ENCODE measurements around the gene WWOX.

WWOX gene

DNA sequence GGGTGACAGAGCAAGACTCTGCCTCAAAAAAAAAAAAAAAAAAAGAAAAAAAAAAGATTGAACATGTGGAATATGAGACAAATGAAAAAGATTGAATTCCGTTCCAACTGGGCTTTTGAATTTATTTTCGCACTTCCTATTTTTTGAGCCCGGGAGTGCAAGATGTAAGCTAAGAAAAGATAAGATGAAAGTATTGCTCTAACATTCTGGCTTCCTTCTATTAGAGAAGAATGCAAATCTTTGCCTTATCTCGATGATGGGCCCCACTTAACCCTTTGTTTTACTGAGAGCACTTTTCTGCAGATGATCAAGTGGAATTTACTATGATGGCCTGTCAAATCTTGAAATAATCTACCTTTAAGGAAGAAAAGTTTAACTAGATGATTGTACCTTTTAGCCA is 96.3 kb downstream of the WWOX start:
- DNase-seq (ENCODE audit: low spot score): no peak

DNA sequence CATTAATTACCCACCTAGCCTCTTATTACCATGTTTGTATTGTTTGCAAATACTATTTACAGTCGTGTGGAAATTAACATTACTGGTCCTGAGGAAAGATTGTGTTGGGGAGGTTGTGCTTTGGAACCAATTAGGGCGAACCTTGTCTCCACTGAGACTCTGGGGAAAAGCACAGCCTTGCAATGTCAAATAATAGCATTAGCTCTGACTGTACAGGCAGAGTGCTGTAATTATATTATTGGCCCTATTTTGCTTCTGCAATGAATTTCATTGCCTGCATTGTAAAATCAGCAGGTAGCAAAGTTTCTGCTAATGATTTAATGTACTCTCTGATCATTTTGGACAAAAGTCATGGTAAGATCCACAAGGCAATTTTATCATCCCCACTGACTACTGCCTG is 97.0 kb downstream of the WWOX start:
- no peak for DNase-seq (ENCODE audit: low spot score)

DNA sequence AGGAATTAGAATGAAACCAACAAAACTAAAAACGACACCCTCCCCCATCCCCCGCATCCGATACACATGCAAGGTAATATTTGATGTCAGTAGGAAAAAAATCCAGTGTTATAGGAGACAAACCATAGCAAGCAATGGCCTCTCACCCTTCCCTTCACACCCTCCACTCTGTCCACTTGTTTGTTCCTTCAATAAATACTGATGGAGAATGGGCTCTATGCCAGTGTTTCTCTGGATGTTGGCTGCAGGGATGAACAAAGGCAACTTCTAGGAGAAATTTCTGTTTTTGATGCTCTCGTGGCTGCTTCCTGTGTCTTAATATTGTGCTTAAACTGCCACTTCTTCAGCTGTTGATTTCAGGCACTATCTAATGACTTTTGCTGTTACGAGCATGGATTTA is 98.8 kb downstream of the WWOX start:
- DNase-seq (ENCODE audit: low spot score): no peak

DNA sequence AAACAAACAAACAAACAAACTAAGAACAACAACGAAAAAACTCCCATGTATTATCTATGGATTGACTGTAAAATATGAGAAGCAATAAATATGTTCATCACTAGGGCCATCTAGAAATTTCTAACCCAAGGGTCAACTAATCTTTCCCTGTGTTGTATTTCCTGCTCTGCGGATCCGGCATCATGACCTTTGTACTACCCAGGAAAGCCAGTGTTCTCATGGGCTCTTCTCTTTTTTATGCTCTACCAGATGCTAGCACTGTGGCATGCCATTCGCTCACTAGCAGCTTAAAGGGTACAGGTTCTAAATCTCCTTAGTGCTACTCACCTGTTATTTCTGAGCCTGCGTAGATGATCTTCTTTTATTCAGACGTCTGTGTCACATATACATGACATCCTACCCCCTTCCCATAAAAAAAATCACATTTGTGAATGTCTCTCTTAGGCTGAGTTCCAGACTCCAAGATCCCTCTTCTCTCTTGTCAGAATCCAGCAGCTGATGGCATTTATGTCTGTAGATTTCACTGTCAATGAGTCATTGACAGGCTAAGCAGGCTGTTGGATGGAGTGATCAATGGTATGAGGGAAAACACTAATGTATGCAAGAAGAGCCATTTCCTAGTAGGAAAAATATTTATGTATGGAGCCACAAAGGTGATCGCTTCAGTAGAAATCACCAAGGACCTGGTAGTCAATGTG is 100.0 kb downstream of the WWOX start:
- DNase-seq (ENCODE audit: low spot score): no peak

DNA sequence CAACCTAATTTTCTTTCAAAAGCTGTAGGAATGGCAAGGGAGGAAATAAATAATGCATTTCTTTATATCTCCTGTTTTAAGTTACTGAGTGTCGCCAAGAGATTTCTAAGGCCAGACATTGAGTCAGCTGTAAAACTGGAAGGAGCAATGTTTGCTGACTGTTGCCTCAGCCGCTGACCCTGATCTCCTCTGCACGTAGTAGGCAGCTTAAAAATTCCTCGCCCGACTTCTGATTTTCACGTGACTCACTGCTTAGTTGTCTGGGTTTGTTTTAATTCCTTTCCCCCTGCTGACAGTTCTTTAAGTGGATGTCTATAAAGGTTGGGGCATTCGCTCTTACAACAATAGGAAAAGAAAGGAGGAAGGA is 100.6 kb downstream of the WWOX start:
- no peak for DNase-seq (ENCODE audit: low spot score)

DNA sequence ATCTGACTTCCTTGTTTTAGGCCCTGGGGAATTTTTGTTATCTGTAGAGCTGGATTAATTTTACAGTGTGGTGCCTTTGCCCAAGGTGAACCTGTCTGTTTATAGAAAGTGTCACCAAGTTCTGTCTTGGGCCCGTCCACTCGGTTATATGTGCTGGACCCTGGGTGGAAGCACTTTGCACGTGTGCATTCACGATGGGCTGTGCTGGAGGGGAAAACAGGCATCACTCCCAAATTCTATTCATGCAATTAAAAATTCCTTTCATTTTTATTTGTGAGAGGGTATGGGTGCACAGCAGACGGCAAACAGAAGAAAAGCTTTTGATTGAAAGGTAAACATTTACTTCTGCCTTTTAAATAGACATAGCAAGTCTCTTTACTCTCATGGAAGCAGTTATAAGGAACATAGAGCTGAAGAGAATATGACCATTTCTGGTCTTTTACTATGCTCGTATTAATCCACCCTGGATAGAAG is 101.2 kb downstream of the WWOX start:
- no peak for DNase-seq (ENCODE audit: low spot score)

DNA sequence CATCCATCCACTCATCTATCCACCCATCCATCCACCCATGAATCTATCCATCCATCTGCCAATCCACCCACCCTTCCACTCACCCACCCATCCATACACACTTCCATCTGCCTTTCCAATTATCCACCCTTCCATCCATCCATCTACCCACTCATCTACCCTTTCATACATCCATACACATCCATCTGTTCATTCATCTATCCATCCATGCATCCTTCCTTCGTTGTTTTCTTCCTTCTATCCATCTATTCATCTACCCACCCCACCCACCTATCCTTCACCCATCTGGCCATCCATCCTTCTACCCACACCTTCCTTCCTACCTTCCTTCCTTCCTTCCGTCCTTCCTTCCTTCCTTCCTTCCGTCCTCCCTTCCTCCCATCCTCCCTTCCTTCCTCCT is 106.1 kb downstream of the WWOX start:
- no peak for DNase-seq (ENCODE audit: low spot score)

DNA sequence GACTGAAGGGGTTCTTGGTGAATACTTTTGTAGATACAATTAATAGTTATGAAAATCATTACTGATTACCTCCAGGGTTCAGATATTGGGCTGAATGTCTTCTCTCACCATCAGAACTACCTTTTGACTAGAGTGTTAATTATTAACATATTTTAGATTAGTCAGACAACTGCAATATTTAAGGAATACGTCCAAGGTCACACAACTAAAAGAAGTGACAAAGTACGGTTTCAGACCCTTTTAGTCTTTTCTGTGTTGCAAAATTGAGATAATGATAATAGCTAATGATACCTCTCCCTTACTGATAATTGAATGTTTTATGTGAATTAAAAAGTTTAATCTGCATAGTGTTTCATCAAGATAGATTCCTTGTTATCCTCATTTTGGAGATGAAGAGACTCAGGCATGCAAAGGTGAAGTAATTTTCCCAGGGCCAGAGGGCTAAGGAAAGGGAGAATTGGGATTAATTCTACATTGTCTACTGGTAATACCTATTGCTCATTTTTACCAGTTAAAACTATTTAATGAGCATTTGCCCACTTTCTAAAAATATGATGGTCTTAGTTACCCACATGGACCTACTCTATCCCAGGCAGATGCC is 107.3 kb downstream of the WWOX start:
- DNase-seq (ENCODE audit: low spot score): no peak

DNA sequence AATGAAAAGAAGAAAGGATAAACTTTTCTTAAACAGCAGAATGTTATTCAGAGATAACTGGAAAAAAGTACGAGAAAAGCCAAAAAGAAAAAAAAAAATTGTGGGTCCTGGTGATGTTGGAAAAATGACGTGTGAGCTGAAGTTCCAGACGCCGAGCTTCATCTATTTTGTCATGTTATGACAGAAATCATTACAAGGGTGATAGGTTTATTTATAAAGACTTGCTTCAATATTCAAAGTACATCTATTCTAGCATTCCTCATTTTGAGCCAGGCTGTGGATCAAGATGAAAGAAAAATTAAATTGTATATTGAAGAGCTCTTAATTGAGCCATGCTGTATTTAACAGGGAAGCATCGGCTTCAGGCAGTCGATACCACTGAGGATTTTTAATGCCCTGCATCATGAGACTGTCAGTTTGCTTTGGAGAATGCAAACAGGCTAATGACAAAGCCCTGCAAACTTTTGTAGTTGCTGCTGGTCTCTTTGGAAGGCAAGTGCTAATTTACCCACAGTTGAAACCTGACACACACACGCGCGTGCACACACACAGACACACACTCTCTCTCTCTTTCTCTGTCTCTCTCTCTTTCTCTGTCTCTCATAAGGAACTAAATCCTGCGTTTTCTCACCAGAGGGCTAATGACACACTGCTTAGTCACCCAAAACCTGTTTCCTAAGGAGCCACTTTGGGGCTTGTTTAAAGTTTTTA is 110.7 kb downstream of the WWOX start:
- DNase-seq (ENCODE audit: low spot score): no peak

DNA sequence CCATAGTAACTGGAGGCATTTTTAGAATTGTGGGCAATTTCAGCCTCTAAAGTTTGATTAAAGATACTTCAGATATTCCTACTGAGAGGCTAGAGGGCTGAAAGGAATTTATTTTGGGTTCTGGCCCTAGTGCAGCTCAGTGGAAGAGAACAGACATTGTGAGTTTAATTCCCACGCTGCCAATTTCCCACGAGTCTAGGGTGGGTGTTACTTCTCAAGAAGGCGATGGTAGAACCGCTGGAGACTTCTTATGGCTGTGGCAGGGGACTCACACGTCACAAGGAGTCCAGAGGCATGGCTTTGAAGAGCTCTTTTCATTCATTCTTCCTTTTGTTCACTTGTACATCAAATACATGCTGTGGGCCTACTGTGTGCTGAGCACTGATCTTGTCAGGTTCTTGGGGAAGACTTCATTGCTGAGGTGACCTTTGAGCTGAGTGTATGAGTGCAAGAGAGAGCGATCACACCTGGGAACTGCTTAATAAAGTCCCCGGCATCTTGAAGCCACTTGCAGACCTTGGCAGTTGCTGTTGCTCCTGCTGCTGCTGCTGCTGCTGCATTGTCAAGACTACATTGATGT is 111.7 kb downstream of the WWOX start:
- no peak for DNase-seq (ENCODE audit: low spot score)

DNA sequence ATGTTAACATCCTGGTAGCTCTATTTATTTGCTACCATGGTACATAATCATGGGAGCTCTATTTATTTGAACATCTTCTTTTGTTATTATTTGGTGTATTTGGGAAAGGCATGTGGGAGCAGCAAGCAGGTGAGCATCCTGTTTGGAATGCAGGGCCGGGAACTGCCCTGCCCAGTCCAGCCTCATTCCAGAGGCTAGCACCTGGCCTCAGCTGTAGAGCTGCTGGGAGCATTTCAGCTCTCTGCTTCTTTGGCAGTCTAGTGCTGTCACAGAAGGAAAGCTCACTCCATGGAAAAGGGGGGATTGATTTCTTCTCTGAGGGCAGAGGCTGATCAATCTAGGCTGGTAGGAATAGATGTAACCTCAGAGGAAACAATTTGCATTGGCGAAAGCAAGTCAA is 112.5 kb downstream of the WWOX start:
- peak; percentile 35 for DNase-seq (ENCODE audit: low spot score)

DNA sequence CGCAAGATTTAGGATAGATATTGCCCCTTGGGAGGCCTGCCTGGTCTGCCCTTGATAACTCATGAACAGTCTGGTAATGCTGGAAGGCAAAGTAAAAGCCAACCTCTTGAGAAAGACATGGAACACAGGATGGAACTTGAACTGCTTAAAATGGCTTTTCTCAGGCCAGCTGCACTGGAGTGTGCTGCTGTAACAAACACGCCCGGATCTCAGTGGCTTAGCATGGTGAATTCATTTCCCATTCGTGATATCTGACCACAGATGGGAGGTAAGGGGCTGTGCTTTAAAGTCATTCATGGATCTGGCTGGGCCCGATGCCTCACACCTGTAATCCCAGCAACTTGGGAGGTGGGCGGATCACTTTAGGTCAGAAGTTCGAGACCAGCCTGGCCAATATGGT is 113.2 kb downstream of the WWOX start:
- DNase-seq (ENCODE audit: low spot score): no peak

DNA sequence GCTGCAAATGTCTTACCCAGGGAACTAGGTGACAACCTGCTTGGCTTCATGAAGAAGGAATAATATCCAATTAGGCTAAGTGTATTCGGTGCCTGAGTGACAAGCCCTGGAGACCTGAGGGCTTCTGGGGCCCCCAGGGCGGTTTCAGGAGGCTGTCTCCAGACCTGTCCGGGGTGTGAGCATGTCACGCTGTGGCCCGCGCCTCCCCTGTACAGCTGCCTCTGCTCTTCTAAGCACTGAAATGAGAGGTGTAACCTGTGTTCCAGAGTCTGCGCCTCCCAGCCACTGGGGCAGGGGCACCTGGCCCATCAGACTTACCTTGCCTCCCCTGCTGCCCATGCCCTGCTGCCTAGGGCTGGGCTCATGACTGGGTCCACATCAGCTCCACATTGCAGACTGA is 114.3 kb downstream of the WWOX start:
- no peak for DNase-seq (ENCODE audit: low spot score)

DNA sequence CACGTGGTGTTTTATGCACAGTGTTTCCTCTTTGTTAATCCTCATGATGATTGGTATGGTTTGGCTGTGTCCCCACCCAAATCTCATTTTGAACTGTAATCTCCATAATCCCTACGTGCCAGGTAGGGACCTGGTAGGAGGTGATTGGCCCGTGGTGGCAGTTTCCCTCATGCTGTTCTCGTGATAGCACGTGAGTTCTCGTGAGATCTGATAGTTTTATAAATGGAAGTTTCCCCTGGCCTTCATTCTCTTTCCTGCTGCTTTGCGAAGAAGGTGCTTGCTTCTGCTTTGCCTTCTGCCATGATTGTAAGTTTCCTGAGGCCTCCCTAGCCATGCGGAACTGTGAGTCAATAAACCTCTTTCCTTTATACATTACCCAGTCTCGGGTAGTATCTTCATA is 115.8 kb downstream of the WWOX start:
- DNase-seq (ENCODE audit: low spot score): no peak

DNA sequence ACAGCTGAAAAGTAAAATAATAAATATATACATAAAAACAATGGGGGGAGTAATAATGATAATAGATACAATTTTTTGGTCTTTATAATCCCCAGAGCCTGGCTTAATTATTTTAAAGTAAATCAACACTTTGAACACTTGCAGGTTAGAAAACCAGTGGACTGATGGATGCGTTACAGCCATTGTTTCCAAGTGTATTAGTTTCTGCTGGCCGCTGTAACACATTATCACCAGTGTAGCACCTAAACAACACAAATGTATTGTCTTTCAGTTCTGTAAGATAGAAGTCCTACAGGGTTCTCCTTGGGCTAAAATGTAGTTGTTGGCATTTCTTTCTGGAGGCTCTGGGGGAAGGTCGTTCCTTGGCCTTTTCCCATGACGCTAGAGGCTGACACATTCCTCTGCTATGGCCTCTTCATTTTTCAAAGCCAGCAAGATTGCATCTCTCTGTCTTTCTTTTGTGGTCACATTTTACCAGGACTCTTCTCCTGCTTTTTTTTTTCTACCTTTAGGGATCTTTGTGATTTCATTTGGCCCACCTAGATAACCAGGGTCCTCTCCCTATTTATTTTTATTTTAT is 116.8 kb downstream of the WWOX start:
- DNase-seq (ENCODE audit: low spot score): no peak

DNA sequence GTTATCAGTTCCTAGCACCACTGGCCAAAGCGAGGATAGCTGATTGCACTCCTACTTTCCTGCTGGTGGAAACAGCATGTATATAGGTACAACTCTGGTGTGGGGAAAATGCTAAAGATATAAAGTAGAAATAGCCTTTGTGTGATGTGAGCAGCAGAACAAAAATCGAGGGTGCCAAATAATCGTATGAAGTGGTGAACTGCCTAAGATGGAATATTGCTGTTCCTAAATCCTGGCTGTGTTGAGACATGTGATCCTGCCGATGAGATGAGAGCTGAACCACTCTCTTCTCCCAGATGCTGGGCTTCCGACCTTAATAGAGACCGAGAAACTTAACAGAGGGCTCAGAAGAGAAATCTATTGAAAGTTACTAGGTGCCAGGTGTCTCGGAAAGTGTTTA is 117.8 kb downstream of the WWOX start:
- DNase-seq (ENCODE audit: low spot score): no peak

DNA sequence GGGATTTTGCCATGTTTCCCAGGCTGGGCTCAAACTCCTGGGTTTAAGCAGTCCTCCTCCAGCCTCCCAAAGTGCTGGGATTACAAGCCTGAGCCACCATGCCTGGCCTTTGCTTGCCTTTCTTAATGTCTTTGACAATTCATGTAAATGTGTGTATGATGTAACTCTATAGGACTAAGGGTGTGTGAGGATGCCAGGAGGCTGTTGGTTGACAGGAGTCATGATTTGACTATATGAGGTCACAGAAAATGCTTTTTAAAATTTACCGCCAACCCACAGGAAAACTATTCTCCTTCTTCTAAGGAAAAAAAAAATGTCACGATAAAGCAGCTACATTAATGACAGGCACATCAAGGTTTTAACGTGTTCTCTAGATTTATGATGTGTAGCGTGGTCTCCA is 118.8 kb downstream of the WWOX start:
- DNase-seq (ENCODE audit: low spot score): no peak

DNA sequence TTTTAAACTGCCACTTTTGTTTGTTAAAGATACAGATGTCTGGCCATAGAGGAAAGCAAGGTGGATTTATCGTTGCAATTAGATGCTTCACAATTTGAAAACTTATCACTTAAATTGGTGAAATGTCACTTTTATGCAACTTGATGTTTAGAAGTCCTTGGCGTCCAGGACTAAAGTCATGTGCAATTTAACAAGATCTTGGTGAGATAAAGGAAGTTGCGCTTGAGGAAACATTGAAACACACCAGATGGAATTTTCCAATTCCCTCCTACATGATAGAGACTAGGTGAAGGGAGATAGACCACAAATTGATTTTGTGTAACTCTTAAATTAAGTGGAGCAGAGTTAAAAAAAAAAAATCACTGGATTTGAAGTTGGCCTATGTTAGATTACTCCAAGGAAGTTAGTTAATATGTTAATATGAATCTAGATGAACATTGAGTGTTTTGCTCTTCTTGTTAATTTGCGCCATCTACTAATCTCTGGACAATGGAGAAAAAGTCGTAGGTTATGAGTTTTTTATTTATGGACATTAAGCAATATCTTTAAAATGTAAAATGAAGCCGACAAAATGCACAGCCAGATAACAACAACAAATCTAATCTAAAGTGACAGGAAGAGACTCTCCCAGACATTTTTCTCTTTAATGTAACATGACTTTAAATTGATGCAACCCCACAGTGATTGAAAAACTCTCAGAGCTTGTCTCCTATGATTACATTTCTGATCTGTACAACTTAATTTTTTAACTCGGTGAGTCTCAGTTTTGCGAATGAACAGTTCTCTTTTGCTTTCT is 119.6 kb downstream of the WWOX start:
- no peak for DNase-seq (ENCODE audit: low spot score)

DNA sequence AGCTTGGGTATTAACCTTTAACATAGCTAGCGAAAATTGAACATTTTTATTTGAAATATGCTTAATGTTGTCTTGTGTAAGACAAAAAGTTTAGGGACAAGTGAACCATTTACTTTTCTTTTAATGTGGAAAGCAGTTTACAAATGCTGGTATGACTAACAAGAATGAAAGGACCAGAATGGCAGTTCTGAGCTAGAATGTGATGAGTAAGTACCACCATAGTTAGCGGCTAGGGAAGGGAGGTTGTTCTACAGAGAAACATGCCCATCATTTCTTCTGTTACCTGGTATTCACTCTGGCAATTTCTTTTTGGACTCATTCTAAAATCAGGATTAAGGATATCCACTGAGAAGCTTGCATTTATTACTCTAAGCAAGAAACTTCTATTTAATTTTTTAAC is 121.1 kb downstream of the WWOX start:
- no peak for DNase-seq (ENCODE audit: low spot score)

DNA sequence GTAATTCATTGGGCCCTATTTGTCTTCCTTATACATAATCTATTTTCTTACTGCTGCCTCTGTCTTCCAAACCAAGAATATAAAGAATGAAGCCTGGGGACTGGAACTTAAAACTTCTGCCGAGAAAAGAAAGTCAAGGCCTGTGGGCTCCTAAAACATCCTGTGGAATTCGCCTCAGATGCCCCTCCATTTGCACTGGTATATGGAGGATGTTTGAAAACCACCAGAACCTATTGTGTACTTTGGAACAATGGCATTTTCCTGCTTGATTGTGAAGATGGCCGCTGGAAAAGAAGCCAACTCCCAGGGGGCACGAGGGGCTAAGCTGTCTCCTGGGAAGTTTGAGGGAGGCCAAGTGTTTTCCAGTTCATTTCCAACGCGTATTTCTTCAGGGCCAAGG is 122.4 kb downstream of the WWOX start:
- no peak for DNase-seq (ENCODE audit: low spot score)

DNA sequence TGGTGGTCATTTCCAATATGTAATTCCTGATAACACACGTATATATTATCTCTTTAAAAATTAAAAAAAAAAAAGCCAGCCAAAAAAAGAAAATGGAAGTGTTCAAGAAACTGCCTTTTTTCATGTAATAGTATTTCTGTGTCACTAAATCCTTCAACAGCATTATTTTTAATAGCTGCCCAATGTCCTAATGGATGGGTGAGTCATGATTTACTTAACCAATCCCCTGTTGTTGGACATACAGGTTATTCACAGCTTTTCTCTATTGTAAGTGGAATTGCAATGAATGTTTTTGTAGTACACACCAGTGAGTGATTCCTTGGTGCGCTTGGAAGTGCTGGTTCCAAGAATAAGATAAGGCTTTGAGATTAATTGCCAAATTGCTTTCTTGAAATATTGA is 124.9 kb downstream of the WWOX start:
- no peak for DNase-seq (ENCODE audit: low spot score)

DNA sequence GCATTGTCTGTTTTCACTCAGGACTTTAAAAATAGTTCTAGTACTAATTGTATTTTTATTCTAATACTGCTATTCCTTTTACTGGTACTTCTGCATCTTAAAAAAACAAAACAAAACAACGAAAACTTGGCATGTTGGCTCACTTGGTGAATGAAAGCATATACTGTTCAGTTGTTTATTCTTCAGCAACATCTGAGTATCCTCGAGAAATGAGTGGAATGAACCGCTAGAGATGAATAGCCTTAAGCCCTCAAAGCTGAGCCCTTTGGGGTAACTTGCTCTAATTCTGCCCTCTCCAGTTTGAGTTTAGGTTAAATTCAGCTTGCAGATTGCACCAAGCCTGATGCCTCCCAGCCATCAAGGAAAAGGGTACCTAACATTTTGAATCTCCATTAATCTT is 126.5 kb downstream of the WWOX start:
- no peak for DNase-seq (ENCODE audit: low spot score)
